Endothelial cell (in vitro differentiated cells): ENCODE results near the gene CES1. TPM values are rescaled to one million over a fixed set of nuclear protein-coding genes. Genes with fewer than 3 reads are reported as not detected.
"Not testable (repeated sequence)": the region's sequence is repeated elsewhere in the genome, so short reads cannot be mapped to it uniquely, and the experiment has no call there.

Source experiments
- DNase-seq: peaks from one replicate; pipeline ENCODE4 v3.0.0; 2021; ENCODE audit warnings: low spot score
- H3K27ac Mint-ChIP-seq: one replicate; pipeline ENCODE4 v1.8.0; 2021; ENCODE audit warnings: mixed read lengths, inconsistent platforms; ENCODE audit not compliant: unreplicated experiment
- H3K27me3 Mint-ChIP-seq: one replicate; pipeline ENCODE4 v1.8.0; 2021; ENCODE audit warnings: mild to moderate bottlenecking, moderate library complexity, mixed read lengths, inconsistent platforms; ENCODE audit not compliant: unreplicated experiment
- H3K36me3 Mint-ChIP-seq: one replicate; pipeline ENCODE4 v1.8.0; 2021; ENCODE audit warnings: mild to moderate bottlenecking, low read depth, mixed read lengths, inconsistent platforms; ENCODE audit not compliant: unreplicated experiment
- H3K4me1 Mint-ChIP-seq: one replicate; pipeline ENCODE4 v1.8.0; 2021; ENCODE audit warnings: mild to moderate bottlenecking, mixed read lengths, inconsistent platforms; ENCODE audit not compliant: unreplicated experiment
- H3K4me3 Mint-ChIP-seq: one replicate; pipeline ENCODE4 v1.8.0; 2021; ENCODE audit warnings: mild to moderate bottlenecking, mixed read lengths, inconsistent platforms; ENCODE audit not compliant: unreplicated experiment
- H3K9me3 Mint-ChIP-seq: one replicate; pipeline ENCODE4 v1.8.0; 2021; ENCODE audit warnings: mixed read lengths, inconsistent platforms; ENCODE audit not compliant: unreplicated experiment
- total RNA-seq: library from RNA; stranded (reverse); fragmentation: NEBNext Ultra II Directional; extraction: Animal tissue kit (Norgen Biotek cat#: 25700); gene quantifications from one replicate; pipeline ENCODE4 v1.2.1, GENCODE V29; 2021; ENCODE audit not compliant: unreplicated experiment
- TF ChIP-seq, protein P1 (sequence below): fragments of 200-600 bp; sonication (generic); IDR thresholded peaks from one replicate; pipeline ENCODE4 v1.5.0; 2021; ENCODE audit warnings: antibody characterized with exemption; ENCODE audit not compliant: unreplicated experiment

CES1 gene
- total RNA-seq, 1 donor from 2014 or later, result not detected

DNA sequence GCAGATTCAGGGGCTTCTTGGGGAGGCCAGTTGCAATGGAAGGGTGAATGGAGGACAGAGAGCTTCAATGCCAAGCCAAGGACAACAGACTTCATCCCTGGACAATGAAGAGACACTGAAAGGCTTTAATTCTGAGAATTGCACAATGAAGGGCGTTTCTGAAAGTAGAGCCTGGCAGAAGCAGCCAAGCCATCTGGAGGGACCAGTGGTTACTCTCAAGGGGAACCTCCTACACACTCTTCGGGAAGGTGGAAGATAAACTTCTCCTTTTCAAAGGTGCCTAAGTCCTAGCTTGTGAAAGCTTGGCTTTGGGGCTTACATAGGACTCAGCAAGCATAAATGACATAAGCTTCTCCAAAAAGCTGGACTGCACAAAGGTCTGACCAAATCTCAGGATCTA is 6.2 kb upstream of the CES1 start:
- no peak overlapping the region for H3K27ac Mint-ChIP-seq
- H3K27me3 Mint-ChIP-seq, result peaks cover 4% of the 10 kb centered on the region
- no peaks in the 10 kb centered on the region for H3K4me1 Mint-ChIP-seq
- H3K4me3 Mint-ChIP-seq, result no peak overlapping the region
- TF ChIP-seq, protein P1, sequence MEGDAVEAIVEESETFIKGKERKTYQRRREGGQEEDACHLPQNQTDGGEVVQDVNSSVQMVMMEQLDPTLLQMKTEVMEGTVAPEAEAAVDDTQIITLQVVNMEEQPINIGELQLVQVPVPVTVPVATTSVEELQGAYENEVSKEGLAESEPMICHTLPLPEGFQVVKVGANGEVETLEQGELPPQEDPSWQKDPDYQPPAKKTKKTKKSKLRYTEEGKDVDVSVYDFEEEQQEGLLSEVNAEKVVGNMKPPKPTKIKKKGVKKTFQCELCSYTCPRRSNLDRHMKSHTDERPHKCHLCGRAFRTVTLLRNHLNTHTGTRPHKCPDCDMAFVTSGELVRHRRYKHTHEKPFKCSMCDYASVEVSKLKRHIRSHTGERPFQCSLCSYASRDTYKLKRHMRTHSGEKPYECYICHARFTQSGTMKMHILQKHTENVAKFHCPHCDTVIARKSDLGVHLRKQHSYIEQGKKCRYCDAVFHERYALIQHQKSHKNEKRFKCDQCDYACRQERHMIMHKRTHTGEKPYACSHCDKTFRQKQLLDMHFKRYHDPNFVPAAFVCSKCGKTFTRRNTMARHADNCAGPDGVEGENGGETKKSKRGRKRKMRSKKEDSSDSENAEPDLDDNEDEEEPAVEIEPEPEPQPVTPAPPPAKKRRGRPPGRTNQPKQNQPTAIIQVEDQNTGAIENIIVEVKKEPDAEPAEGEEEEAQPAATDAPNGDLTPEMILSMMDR, result no peak
- DNase-seq, result no peak
- H3K9me3 Mint-ChIP-seq, result no peaks in the 10 kb centered on the region
- H3K36me3 Mint-ChIP-seq, result no peaks in the 10 kb centered on the region

DNA sequence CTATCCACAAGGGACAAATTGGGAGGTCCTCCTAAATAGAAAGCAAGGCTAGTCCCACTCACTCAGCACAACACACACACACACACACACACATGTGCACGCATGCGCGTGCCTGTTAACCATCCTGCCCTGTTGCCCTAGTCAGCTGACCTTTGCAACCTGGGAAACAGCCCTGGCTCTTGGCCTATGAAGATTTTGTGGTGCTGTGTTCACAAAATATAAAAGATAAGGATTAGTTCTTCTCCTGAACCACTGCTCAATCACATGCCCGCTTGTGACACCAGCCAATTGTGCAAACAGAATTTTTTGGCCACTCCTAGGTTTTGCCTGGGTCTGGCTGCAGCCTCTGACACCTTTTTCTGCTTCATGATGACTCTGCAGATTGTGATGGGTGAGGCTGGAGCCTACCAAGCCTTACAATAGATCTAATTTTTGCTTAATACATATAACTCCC is 3.3 kb upstream of the CES1 start:
- H3K27me3 Mint-ChIP-seq, result peaks cover 5% of the 10 kb centered on the region
- no peak overlapping the region for H3K4me3 Mint-ChIP-seq
- no peak for DNase-seq
- no peaks in the 10 kb centered on the region for H3K4me1 Mint-ChIP-seq
- no peaks in the 10 kb centered on the region for H3K36me3 Mint-ChIP-seq
- TF ChIP-seq, protein P1, result no peak
- H3K9me3 Mint-ChIP-seq, result no peaks in the 10 kb centered on the region
- no peak overlapping the region for H3K27ac Mint-ChIP-seq

DNA sequence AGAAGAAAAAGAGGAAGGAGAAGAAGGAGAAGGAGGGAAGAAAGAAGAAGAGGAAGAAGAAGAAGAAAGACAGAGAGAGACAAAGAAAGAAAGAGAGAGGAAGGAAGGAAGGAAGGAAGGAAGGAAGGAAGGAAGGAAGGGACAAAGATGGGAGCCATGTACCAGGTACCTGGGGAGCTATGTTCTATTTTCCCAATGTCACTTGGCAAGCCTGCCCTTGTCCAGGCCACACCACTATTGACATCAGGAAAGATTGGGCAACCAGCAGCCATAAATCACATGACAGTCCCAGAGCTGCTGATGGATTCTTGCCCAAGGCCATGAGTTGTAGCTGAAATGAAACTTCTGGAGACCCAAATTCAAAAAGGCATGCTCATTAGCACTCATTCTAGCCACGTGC is 2.7 kb upstream of the CES1 start:
- no peak for DNase-seq
- TF ChIP-seq, protein P1, result no peak
- Mint-ChIP-seq H3K9me3 (no peaks in the 10 kb centered on the region), H3K27me3 (peaks cover 5% of the 10 kb centered on the region), H3K27ac (no peak overlapping the region), H3K36me3 (no peaks in the 10 kb centered on the region), H3K4me3 (no peak overlapping the region), H3K4me1 (no peaks in the 10 kb centered on the region)

DNA sequence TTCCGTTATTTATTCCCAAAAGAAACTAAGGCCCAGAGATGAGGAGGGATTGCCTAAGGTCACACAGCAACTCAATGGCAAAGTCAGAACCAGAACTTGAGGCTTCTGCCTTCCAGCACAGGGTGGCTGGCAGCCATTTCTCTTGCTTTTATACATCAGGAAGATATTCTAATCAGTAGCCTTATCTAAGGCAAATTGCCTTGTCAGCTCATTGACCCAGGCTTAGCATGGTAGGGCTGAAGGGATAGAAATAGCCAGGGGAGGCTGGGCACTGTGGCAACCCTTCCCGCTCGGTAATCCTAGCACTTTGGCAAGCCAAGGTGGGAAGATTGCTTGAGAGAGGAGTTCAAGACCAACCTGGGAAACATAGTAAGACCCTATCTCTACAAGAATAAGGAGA is 2.3 kb upstream of the CES1 start:
- not testable (repeated sequence) for H3K9me3 Mint-ChIP-seq, H3K36me3 Mint-ChIP-seq, H3K4me3 Mint-ChIP-seq, H3K4me1 Mint-ChIP-seq, H3K27ac Mint-ChIP-seq, H3K27me3 Mint-ChIP-seq, DNase-seq

DNA sequence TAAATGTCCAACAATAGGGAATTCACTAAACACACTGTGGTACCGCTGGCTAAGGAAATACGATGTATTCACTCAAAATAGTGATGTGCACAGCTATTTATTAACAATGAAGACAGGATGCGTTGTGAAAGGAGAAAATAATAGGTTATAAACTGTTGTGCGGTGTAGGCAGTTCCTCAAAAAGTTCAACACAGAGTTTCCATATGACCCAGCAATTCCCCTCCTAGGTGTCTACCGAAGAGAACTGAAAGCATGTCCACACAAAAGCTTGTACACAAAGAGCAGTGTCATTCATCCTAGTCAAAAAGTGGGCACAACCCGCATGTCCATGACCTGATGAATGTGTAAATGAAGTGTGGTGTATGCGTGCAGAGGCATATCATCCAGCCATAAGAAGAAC is 1.2 kb upstream of the CES1 start:
- H3K9me3 Mint-ChIP-seq, result no peaks in the 10 kb centered on the region
- DNase-seq, result no peak
- no peak overlapping the region for H3K27ac Mint-ChIP-seq
- H3K4me1 Mint-ChIP-seq, result no peaks in the 10 kb centered on the region
- H3K27me3 Mint-ChIP-seq, result peaks cover 7% of the 10 kb centered on the region
- no peaks in the 10 kb centered on the region for H3K36me3 Mint-ChIP-seq
- TF ChIP-seq, protein P1, result no peak
- no peak overlapping the region for H3K4me3 Mint-ChIP-seq

DNA sequence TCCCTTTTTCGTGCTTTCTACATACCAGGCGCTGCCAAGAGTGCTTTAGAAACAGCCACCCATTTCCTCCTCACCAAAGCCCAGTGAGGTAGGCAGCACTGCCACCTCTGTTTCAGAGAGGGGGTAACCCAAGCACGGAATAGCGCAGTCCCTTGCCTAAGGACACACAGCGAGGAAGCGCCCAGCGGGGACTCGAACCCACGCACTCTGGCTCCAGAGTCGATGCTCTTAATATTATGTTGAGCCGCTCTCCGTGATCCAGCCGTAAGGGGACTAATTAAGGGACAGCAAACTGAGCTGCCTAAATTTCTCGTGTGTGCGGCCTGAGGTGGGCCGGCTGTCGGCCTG is 497 bp downstream of the CES1 start:
- TF ChIP-seq, protein P1, result no peak
- H3K27ac Mint-ChIP-seq, result no peak overlapping the region
- DNase-seq, result no peak
- peaks cover 7% of the 10 kb centered on the region for H3K27me3 Mint-ChIP-seq
- H3K9me3 Mint-ChIP-seq, result no peaks in the 10 kb centered on the region
- no peaks in the 10 kb centered on the region for H3K36me3 Mint-ChIP-seq
- H3K4me3 Mint-ChIP-seq, result no peak overlapping the region
- H3K4me1 Mint-ChIP-seq, result no peaks in the 10 kb centered on the region
